CD4-positive, alpha-beta T cell treated with Interleukin-4 for 4 hours (primary cell): ENCODE data around the gene ZBTB2.
"Not testable (repeated sequence)": the region's sequence is repeated elsewhere in the genome, so short reads cannot be mapped to it uniquely, and the experiment has no call there.

Experiments used
- DNase-seq: peaks from one replicate; pipeline ENCODE4 v3.0.0-alpha.2; 2020

ZBTB2 gene

DNA sequence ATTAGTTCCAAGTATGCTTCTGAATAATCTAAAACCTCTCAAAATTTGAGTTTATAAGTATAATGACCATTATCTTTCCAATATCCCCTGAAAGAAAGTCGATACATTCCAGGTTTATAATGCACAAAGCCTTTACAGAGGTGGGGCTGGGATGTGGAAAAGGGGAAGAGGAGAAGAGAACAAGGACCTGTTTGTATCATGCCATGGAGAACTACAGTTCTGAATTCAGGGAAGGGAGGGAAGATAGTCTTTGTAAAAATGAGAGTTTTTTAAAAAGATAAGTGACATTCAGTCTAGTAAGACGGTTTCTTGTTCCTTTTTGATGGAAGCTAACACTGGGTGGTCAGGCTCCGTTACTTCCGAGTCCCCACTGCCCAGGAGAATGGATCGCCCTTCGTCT, 26.1 kb downstream of the ZBTB2 start:
- no peak for DNase-seq

DNA sequence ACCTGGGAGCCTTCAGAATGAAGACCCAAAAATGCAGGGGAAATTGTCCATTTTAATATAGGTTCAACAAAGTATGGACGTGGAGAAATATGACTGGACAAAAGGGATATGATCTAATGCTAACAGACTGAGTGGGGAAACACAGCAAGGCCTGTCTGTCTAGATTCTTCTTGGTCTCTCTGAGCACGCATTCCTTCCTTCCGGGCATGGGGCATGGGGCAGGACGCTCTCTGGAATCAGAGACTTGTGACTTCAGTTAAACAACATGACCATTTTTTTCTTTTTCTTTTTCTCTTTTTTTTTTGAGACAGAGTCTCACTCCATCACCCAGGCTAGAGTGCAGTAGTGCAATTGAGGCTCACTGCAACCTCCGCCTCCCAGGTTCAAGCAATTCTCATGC, 31.9 kb downstream of the ZBTB2 start:
- no peak for DNase-seq

DNA sequence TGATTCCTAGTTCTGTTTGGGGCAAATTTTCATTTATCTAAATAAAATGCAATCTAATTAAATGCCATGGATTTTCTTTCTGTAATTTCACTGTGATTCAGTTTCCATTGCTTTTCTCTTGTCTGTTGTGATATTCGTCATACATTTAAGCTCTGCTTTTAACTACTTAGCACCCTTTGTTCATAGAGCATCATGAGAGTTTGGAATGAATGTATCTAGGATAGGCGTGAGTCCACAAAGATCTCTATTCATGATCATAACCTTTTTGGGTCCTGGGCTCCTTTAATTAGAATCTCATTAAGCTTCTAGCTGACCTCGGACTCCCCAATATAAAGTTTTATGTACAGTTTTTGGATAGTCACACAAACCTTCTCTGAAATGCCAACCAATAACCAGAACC, 32.9 kb downstream of the ZBTB2 start:
- no peak for DNase-seq

DNA sequence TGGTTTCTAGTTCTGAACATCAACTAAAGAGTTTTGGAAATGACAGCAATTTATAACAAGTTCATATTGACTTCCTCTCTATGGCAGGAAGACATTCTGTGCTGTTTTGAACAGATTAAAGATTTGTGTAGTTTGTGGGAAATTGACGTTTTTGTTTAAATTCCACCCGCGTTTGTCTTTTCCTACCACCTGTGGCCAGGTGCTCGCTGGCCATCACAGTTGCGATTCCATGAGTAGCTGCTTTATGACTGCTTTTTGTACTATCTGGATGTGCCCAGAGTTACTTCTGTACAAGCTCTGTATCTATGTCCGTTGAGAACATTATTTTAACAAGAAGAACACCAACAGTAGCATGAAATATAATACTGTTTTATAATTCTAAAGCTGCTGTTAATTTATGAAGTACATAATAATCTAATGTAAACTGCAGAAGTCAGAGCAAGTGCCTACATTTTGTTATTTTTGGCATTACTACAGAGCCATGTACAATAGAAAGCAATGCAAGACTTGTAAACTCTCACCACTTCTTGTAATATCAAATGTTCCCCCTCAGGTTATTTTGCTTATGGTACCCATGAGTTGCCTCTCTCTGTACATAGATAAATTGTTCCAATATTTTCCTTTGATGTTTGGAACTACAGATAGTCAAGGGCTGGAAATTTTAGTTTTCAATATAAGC, 33.5 kb downstream of the ZBTB2 start:
- DNase-seq: no peak

DNA sequence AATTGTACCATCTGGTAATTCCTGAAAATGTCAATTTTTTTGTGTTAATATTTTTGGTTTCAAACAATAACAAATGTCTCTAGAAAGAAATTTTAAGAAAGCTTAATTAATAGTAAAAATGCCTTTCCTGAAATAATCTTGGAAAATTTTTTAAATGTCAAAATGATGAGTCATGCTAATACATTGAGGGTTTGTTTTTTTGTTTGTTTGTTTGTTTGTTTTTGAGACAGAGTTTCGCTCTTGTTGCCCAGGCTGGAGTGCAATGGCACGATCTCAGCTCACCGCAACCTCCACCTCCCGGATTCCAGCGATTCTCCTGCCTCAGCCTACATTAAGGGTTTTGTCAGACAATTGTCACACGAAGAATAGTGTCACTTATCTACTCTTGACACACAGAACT, 34.4 kb downstream of the ZBTB2 start:
- not testable (repeated sequence) for DNase-seq

DNA sequence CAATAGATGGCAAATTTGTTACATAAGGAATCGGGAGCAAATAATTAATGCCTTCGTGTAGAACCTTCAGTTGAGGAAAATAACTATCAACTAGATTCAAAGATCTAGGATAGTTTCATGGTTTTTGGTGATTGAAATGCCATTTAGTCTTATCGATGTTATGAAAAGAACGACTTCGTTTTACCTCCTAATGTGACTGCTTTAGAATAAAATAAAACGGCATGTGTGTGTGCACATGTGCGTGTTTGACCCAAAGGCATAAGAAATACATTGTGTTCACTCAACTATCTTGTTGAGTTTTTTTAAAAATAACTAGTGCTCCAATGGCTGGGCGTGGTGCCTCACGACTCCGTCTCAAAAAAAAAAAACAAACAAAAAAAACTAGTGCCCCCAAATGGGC, 37.6 kb downstream of the ZBTB2 start:
- no peak for DNase-seq

DNA sequence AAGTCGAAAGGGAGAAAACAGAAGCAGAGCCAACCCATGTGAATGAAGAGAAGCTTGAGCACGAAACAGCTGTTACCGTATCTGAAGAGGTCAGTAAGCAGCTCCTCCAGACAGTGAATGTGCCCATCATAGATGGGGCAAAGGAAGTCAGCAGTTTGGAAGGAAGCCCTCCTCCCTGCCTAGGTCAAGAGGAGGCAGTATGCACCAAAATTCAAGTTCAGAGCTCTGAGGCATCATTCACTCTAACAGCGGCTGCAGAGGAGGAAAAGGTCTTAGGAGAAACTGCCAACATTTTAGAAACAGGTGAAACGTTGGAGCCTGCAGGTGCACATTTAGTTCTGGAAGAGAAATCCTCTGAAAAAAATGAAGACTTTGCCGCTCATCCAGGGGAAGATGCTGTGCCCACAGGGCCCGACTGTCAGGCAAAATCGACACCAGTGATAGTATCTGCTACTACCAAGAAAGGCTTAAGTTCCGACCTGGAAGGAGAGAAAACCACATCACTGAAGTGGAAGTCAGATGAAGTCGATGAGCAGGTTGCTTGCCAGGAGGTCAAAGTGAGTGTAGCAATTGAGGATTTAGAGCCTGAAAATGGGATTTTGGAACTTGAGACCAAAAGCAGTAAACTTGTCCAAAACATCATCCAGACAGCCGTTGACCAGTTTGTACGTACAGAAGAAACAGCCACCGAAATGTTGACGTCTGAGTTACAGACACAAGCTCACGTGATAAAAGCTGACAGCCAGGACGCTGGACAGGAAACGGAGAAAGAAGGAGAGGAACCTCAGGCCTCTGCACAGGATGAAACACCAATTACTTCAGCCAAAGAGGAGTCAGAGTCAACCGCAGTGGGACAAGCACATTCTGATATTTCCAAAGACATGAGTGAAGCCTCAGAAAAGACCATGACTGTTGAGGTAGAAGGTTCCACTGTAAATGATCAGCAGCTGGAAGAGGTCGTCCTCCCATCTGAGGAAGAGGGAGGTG, 38.7 kb downstream of the ZBTB2 start:
- no peak for DNase-seq

DNA sequence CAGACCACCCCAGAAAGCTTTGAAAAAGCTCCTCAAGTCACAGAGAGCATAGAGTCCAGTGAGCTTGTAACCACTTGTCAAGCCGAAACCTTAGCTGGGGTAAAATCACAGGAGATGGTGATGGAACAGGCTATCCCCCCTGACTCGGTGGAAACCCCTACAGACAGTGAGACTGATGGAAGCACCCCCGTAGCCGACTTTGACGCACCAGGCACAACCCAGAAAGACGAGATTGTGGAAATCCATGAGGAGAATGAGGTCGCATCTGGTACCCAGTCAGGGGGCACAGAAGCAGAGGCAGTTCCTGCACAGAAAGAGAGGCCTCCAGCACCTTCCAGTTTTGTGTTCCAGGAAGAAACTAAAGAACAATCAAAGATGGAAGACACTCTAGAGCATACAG, 39.6 kb downstream of the ZBTB2 start:
- DNase-seq: no peak

DNA sequence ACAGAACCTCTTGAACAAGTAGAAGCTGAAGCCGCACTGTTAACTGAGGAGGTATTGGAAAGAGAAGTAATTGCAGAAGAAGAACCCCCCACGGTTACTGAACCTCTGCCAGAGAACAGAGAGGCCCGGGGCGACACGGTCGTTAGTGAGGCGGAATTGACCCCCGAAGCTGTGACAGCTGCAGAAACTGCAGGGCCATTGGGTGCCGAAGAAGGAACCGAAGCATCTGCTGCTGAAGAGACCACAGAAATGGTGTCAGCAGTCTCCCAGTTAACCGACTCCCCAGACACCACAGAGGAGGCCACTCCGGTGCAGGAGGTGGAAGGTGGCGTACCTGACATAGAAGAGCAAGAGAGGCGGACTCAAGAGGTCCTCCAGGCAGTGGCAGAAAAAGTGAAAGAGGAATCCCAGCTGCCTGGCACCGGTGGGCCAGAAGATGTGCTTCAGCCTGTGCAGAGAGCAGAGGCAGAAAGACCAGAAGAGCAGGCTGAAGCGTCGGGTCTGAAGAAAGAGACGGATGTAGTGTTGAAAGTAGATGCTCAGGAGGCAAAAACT, 40.1 kb downstream of the ZBTB2 start:
- no peak for DNase-seq

DNA sequence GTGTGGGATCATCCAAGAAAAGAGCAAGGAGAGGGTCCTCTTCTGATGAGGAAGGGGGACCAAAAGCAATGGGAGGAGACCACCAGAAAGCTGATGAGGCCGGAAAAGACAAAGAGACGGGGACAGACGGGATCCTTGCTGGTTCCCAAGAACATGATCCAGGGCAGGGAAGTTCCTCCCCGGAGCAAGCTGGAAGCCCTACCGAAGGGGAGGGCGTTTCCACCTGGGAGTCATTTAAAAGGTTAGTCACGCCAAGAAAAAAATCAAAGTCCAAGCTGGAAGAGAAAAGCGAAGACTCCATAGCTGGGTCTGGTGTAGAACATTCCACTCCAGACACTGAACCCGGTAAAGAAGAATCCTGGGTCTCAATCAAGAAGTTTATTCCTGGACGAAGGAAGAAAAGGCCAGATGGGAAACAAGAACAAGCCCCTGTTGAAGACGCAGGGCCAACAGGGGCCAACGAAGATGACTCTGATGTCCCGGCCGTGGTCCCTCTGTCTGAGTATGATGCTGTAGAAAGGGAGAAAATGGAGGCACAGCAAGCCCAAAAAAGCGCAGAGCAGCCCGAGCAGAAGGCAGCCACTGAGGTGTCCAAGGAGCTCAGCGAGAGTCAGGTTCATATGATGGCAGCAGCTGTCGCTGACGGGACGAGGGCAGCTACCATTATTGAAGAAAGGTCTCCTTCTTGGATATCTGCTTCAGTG, 40.8 kb downstream of the ZBTB2 start:
- DNase-seq: no peak

DNA sequence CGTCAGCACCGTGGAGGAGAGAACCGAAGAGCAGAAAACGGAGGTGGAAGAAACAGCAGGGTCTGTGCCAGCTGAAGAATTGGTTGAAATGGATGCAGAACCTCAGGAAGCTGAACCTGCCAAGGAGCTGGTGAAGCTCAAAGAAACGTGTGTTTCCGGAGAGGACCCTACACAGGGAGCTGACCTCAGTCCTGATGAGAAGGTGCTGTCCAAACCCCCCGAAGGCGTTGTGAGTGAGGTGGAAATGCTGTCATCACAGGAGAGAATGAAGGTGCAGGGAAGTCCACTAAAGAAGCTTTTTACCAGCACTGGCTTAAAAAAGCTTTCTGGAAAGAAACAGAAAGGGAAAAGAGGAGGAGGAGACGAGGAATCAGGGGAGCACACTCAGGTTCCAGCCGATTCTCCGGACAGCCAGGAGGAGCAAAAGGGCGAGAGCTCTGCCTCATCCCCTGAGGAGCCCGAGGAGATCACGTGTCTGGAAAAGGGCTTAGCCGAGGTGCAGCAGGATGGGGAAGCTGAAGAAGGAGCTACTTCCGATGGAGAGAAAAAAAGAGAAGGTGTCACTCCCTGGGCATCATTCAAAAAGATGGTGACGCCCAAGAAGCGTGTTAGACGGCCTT, 41.6 kb downstream of the ZBTB2 start:
- no peak for DNase-seq

DNA sequence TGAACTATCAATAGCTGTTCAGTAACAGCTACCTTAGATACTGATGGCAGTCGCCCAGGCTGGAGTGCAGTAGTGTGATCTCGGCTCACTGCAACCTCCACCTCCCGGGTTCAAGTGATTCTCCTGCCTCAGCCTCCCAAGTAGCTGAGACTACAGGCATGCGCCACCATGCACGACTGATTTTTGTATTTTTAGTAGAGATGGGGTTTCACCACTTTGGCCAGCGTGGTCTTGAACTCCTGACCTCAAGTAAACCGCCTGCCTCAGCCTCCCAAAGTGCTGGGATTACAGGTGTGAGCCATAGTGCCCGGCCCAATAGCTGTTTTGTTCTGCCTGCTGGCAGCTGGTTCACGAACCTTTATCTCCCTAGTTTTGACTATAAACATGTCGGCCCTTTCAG, 48.6 kb downstream of the ZBTB2 start:
- not testable (repeated sequence) for DNase-seq

DNA sequence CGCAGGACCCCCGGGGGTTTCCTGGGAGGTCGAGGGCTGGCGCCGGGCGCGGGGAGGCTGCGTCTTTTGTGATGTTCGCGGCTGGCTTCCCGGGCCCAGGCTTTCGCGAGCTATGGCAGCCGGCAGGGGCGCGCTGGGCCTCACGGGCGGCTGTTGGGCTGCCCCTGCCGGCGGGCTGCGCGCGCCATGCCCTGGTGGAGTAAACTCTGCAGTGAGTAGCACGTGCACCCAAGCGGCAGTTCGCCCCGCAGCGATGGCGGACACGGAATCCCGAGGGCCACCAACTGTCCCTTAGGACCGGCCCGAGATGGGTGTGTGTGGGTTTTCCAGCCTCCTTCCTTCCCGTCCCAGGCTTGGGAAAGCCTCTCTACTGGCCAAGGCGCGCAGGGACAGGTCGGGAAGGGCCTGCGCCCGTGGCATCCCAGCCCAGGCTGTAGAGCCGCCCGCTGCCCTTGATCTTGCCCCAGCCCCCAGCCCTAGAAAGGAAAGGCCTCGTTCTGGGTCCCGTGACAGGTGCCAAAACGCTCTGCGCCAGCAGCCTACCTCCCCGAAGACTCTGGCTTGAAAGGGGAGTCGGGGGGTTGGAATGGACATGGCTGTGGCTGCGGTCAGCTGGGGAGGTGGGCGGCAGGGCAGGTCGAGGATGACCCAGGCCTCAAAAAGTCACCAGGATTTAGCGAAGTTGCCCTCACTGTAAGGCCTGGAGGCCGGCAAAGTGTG, 49.7 kb downstream of the ZBTB2 start:
- DNase-seq: no peak

DNA sequence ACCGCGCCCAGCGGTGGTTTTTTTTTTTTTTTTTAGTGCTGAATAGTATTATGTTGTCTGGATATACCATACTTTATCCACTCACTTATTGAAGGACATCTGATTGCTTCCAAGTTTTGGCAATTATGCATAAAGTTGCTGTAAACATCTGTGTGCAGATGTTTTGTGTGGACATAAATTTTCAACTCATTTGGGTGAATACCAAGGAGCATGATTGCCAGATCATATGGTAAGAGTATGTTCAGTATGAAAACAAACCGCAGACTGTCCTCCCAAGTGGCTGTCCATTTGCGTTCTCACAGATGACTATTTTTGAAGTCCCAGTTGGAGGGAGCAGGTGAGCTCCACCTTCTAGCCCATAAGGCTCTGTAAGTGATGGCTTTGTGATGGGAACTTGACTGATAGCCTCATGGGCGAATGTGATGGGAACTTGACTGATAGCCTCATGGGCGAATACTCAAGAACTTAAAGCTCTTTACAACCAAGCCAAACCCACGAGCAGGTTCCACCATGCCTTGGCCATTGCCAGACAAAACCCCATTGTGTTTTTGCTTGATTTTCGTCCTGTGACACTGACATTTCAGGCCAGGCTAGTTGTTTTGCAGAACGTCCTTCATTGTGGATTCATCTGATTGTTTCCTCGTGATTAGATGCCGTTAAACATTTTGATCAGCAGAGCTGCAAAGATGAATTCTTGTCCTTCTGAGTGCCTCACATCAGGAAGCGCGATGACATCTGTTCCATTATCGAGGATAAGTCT, 51.0 kb downstream of the ZBTB2 start:
- no peak for DNase-seq

DNA sequence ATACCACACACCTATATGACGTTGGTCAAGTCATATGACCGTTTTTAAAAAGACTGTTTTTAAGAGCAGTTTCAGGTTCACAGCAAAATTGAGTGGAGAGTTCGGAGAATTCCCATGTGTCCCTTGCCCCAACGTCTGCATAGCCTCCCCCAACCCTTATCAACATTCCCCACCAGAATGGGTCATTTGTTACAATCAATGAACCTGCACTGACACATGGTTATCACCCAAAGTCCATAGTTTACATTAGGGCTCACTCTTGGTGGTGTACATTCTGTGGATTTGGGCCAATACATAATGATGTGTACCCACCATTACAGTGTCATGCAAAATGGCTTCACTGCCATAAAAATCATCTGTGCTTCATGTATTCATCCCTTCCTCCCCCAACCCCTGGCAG, 52.0 kb downstream of the ZBTB2 start:
- DNase-seq: no peak

DNA sequence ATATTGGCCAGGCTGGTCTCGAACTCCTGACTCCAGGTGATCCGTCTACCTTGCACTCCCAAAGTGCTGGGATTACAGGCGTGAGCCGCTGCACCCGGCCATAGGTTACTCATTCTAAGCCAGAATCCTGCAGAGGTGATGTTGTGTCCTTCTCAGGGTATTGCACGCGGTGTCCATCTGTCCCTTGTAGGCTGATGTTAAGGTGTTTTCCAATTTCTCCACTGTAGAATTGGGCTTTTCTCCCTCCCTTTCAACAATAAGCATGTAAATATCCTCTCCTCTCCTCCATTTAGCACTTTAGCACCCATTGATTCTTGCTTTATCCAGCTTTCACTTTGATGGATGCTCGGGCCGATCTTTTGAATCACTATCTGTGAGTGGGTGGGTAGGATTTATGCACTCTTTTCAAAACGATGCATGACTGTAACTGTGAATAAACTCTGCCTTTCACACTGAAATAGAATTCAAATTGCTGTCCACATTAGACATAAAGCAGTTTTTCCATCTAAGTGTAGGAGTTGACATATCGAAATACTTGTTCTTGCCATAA, 52.6 kb downstream of the ZBTB2 start:
- no peak for DNase-seq

DNA sequence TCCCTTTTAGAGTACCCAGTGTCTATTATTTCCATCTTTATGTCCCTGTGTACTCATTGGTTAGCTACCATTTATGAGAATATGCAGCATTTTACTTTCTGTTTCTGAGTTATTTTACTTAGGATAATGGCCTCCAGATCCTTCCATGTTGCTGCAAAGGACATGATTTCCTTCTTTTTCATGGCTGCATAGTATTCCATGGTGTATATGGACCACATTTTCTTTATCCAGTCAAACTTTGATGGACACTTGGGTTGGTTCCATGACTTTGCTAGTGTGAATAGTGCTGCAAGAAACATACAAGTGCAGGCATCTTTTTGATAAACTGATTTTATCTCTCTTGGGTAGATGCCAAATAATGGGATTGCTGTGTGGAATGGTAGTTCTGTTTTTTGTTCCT, 55.4 kb downstream of the ZBTB2 start:
- DNase-seq: no peak

DNA sequence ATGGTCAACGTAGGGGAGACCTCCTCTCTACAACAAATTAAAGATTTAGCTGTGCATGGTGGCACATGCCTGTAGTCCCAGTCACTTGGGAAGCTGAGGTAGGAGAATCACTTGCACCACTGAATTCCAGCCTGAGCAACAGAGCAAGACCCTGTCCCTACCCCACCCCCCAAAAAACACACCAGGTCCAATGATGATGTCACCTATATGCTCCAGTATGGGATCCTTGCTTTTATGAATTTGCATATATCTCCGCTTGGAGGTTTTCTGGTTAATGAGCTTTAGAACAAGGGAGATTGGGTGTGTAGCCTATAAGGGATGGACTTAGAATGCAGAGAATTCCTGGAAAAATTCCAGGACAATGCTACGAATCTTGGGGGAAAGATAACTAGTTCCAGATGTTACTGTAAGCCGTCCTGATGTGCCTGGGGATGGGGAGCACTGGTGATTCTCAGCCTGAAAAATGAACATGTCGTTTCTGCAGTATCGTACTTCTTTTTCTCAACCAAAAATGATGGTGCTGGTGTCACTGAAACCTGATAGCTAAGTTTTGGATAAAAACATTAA, 61.1 kb downstream of the ZBTB2 start:
- DNase-seq: no peak

DNA sequence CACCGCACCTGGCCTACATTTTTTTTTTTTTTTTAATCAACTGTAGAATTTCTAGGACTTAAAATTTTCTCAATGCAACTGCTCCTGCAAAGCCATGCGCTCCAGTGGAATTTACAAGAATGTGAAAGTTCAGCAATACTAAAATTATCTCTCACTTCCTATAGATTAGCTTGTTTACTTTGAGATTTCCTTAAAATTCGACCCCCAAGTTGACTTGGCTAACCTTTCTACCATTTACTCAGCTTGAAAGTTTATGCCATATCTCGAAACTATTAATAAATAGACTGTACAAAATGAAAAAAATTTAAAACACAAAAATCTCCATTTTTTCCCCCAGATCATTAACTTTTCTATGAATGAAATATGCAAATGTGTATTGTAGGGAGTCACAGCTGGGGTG, 64.3 kb downstream of the ZBTB2 start:
- no peak for DNase-seq

DNA sequence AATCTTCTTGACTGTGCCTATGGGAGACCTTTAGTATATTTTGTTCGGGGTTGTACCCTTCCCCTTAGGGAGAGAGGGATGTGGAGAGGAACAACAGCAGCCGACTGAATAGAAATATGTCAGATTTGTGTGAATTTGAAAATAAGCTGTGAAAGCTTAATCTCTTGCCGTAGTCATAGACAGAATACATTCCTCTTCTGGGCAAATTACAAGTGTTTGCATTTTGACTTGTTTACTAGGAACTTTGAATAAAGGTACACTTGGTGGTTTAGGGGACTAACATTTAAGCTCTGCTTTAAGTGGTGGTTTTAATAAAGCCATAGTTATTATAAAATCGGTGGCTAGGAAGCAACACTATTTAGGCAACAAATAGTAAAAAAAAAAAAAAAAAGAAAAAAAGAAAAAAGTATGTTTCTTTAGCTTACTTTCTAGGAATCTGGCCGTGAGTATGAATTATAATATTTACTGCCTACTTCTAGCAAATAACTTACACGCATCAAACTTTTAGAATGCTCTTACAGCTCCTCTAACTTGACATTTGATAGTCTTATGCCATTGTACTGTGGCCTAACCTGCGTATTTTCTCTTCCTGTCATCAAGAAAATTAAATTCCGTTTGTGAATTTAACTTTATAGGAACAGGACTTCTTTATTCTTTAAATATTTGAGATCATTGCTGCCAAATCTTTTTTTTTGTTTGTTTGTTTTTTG, 65.1 kb downstream of the ZBTB2 start:
- no peak for DNase-seq
